GM21528 (cell line): ENCODE measurements around the gene TDRKH.
"Not testable (repeated sequence)": the region's sequence is repeated elsewhere in the genome, so short reads cannot be mapped to it uniquely, and the experiment has no call there.

ENCODE experiments used
- ATAC-seq: cut with Tn5 transposase; IDR thresholded peaks from one replicate; pipeline ENCODE4 v1.9.1; 2021; ENCODE audit warnings: mild to moderate bottlenecking, moderate library complexity; ENCODE audit not compliant: unreplicated experiment, low FRiP score

The TDRKH gene

GRCh38 chr1:151769270-151769669 lies 21.0 kb downstream of the TDRKH start:
- not testable (repeated sequence) for ATAC-seq

- ATAC-seq = not testable (repeated sequence)
Measured at GRCh38 chr1:151768351-151769066, 21.8 kb downstream of the TDRKH start.

- no peak for ATAC-seq
Measured at GRCh38 chr1:151763990-151764389, 26.3 kb downstream of the TDRKH start.

- peak; percentile 97 for ATAC-seq
Measured at GRCh38 chr1:151762941-151763921, 27.1 kb downstream of the TDRKH start, which contains the start of gene MRPL9. TSS of gene MRPL9 (minus strand) at chr1:151763496. CDS start at chr1:151763479, 17 bp downstream.

GRCh38 chr1:151760597-151761385 lies 29.5 kb downstream of the TDRKH start:
- no peak for ATAC-seq

- no peak for ATAC-seq
Measured at GRCh38 chr1:151759241-151759640, 31.1 kb downstream of the TDRKH start.

GRCh38 chr1:151756291-151756690 lies 34.0 kb downstream of the TDRKH start:
- ATAC-seq = no peak

GRCh38 chr1:151741516-151741915 lies 48.8 kb downstream of the TDRKH start:
- no peak for ATAC-seq

GRCh38 chr1:151739590-151740355 lies 50.5 kb downstream of the TDRKH start:
- no peak for ATAC-seq

- ATAC-seq = no peak
Measured at GRCh38 chr1:151737479-151737878, 52.8 kb downstream of the TDRKH start.

- ATAC-seq = no peak
Measured at GRCh38 chr1:151737026-151737425, 53.3 kb downstream of the TDRKH start.

GRCh38 chr1:151733995-151734394 lies 56.3 kb downstream of the TDRKH start:
- not testable (repeated sequence) for ATAC-seq

- no peak for ATAC-seq
Measured at GRCh38 chr1:151733126-151733525, 57.2 kb downstream of the TDRKH start.

GRCh38 chr1:151729966-151730291 lies 60.4 kb downstream of the TDRKH start:
- ATAC-seq = no peak

- no peak for ATAC-seq
Measured at GRCh38 chr1:151729157-151729965, 60.9 kb downstream of the TDRKH start.

- ATAC-seq = no peak
Measured at GRCh38 chr1:151728151-151729054, 61.9 kb downstream of the TDRKH start.

GRCh38 chr1:151723726-151724370 lies 66.5 kb downstream of the TDRKH start:
- ATAC-seq = no peak
